Stomach (tissue), 19 donors: Measurements from ENCODE around the gene PFDN4. TPM values are rescaled to one million over a fixed set of nuclear protein-coding genes. Genes with fewer than 3 reads are reported as not detected.

Experiments used
- DNase-seq, 2 donors: peaks; one replicate each; pipeline versions ENCODE4 v3.0.0 to v3.0.0-alpha.2; 2013 to 2019
- H3K27ac ChIP-seq, 5 donors: fragments of 200-600 bp in 4 of 5; sonication (generic) in 4 of 5; one replicate each; pipeline ENCODE4 v1.5.1; 2013 to 2019; ENCODE audit warnings: mild to moderate bottlenecking in 1 of 5, moderate library complexity in 1 of 5
- H3K27me3 ChIP-seq, 3 donors: fragments of 200-600 bp; sonication (generic); one replicate each; pipeline ENCODE4 v1.5.1; 2017 to 2019; ENCODE audit warnings: mixed run types in 1 of 3
- H3K36me3 ChIP-seq, 4 donors: fragments of 200-600 bp; sonication (generic); 1 replicate in 3 of 4; 2 replicates in 1 of 4; pipeline ENCODE4 v1.5.1; 2016 to 2019
- H3K4me1 ChIP-seq, 4 donors: fragments of 200-600 bp; sonication (generic); one replicate each; pipeline ENCODE4 v1.5.1; 2016 to 2019
- H3K4me3 ChIP-seq, 4 donors: fragments of 200-600 bp; sonication (generic) in 3 of 4; one replicate each; pipeline ENCODE4 v1.5.1; 2016 to 2019; ENCODE audit warnings: mild to moderate bottlenecking in 1 of 4
- H3K9me3 ChIP-seq, 4 donors: fragments of 200-600 bp; sonication (generic); one replicate each; pipeline ENCODE4 v1.5.1; 2016 to 2019
- CTCF ChIP-seq, 7 experiments: fragments of 450-650 bp in 4 of 7; fragments of 200-600 bp in 3 of 7; sonication (generic) in 3 of 7; IDR thresholded peaks; one replicate each; pipeline ENCODE4 v1.5.1; 2016 to 2019; ENCODE audit warnings: antibody characterized with exemption in 7 of 7, control low read depth in 2 of 7, mild to moderate bottlenecking in 1 of 7
- EP300 ChIP-seq: sonication (generic); formaldehyde crosslinking; IDR thresholded peaks from one replicate; pipeline ENCODE4 v1.6.1; 2017; ENCODE audit warnings: antibody characterized with exemption
- POLR2A ChIP-seq, 4 donors: fragments of 450-650 bp; IDR thresholded peaks; one replicate each; pipeline ENCODE4 v1.6.1; 2016; ENCODE audit warnings: antibody characterized with exemption in 4 of 4, control low read depth in 2 of 4, mild to moderate bottlenecking in 1 of 4, moderate library complexity in 1 of 4
- POLR2AphosphoS5 ChIP-seq, 3 donors: sonication (generic); formaldehyde crosslinking; IDR thresholded peaks; one replicate each; pipeline ENCODE4 v1.6.1; 2016; ENCODE audit warnings: antibody characterized with exemption in 3 of 3
- WGBS, 5 donors: extraction: QIAGEN DNeasy Blood & Tissue Kit in 3 of 5; methylation state at CpG; one replicate each; pipeline versions ENCODE4 v1.1.5 to v1.1.7; 2013 to 2018; 5-methylcytosine and 5-hydroxymethylcytosine counted together
- intact Hi-C: fragments of 100-400 bp; cut with DNase I; formaldehyde crosslinking; loops from one replicate; pipeline ENCODE4 v1.15.1; 2023; ENCODE audit warnings: low total_unique reads
- long read RNA-seq, 10 donors: transcript quantifications; one replicate each; lab custom pipeline, GENCODE V29; 2026
- polyA plus RNA-seq, 3 donors: library from polyadenylated mRNA; stranded (reverse); fragments of 200-250 nt; gene quantifications; one replicate each; pipeline ENCODE4 v1.2.3, GENCODE V29; 2013
- total RNA-seq, 5 donors: library from RNA; depleted of rRNA; stranded (reverse); fragments of >200 nt; gene quantifications; one replicate each; pipeline versions ENCODE4 v1.1.0 to v1.2.3, GENCODE V29; 2014 to 2016
- donor health status: healthy with polysubstance abuse.
- donor health status: Bipolar disorder and iron deficiency.
- donor health status: healthy.

PFDN4 gene
- 10 to 100 TPM; 49.8 to 69.4 (median 61.6) TPM for total RNA-seq
- 10 to 100 TPM; 61.8 to 70.6 (median 64.3) TPM for polyA plus RNA-seq
- long read RNA-seq, donor 1, transcript PFDN4-201 (4 exons, 1,462 nt) = major isoform, 11 of 12 reads
- long read RNA-seq, donor 1, partial matches to known transcripts = 0 of 12 reads
- long read RNA-seq, donor 1, other reads (novel, unspliced or antisense) = 0 of 12 reads
- long read RNA-seq, donor 2, transcript PFDN4-201 (4 exons, 1,462 nt) = major isoform, 7 of 7 reads
- long read RNA-seq, donor 2, partial matches to known transcripts = 0 of 7 reads
- long read RNA-seq, donor 2, other reads (novel, unspliced or antisense) = 0 of 7 reads
- long read RNA-seq, donor 3, transcript PFDN4-201 (4 exons, 1,462 nt) = major isoform, 7 of 13 reads
- long read RNA-seq, donor 3, partial matches to known transcripts = 6 of 13 reads
- long read RNA-seq, donor 3, other reads (novel, unspliced or antisense) = 0 of 13 reads
- long read RNA-seq, donor 4, partial matches to known transcripts = 0 of 2 reads
- long read RNA-seq, donor 4, other reads (novel, unspliced or antisense) = 0 of 2 reads
- long read RNA-seq, donor 5, transcript PFDN4-201 (4 exons, 1,462 nt) = major isoform, 19 of 19 reads
- long read RNA-seq, donor 5, partial matches to known transcripts = 0 of 19 reads
- long read RNA-seq, donor 5, other reads (novel, unspliced or antisense) = 0 of 19 reads
- long read RNA-seq, donor 6, transcript PFDN4-201 (4 exons, 1,462 nt) = major isoform, 44 of 59 reads
- long read RNA-seq, donor 6, partial matches to known transcripts = 15 of 59 reads
- long read RNA-seq, donor 6, other reads (novel, unspliced or antisense) = 0 of 59 reads
- long read RNA-seq, donor 7, transcript PFDN4-201 (4 exons, 1,462 nt) = major isoform, 17 of 25 reads
- long read RNA-seq, donor 7, partial matches to known transcripts = 7 of 25 reads
- long read RNA-seq, donor 7, other reads (novel, unspliced or antisense) = 0 of 25 reads
- long read RNA-seq, donor 8, transcript PFDN4-201 (4 exons, 1,462 nt) = major isoform, 14 of 14 reads
- long read RNA-seq, donor 8, partial matches to known transcripts = 0 of 14 reads
- long read RNA-seq, donor 8, other reads (novel, unspliced or antisense) = 0 of 14 reads
- long read RNA-seq, donor 9, transcript PFDN4-201 (4 exons, 1,462 nt) = major isoform, 20 of 20 reads
- long read RNA-seq, donor 9, partial matches to known transcripts = 0 of 20 reads
- long read RNA-seq, donor 9, other reads (novel, unspliced or antisense) = 0 of 20 reads
- long read RNA-seq, donor 10, transcript PFDN4-201 (4 exons, 1,462 nt) = major isoform, 15 of 20 reads
- long read RNA-seq, donor 10, partial matches to known transcripts = 5 of 20 reads
- long read RNA-seq, donor 10, other reads (novel, unspliced or antisense) = 0 of 20 reads

- Histone ChIP-seq H3K27ac (peak within 1 kb of the TSS; percentile 87 to 96 (median 95)), H3K27me3 (no peaks in the 10 kb centered on the region), H3K4me3 (peak within 1 kb of the TSS; percentile 83 to 98 (median 92)), H3K36me3 (peaks cover 0 to 5% (median 0%) of the 10 kb centered on the region in 4 donors), H3K9me3 (no peaks in the 10 kb centered on the region), H3K4me1 (peaks cover 14 to 38% (median 29%) of the 10 kb centered on the region in 4 donors)
- TF ChIP-seq POLR2AphosphoS5 (IDR thresholded peaks at IDR 0.05) = peak in 2 of 3 donors; percentile 24 to 46
- TF ChIP-seq EP300 = no peak
- no peak for TF ChIP-seq POLR2A (IDR thresholded peaks at IDR 0.05)
- peak in 5 of 7 experiments; percentile 52 to 81 (median 71) for TF ChIP-seq CTCF (IDR thresholded peaks at IDR 0.05)
- intact Hi-C loops = no loop called here
- 0 to 1% (median 1%) methylated on average over 42 to 76 of the region's 76 CpGs for WGBS, 5 donors
- DNase-seq = peak; percentile 84 to 95
Measured at GRCh38 chr20:54207743-54208547, at the start of gene PFDN4. PFDN4 (plus strand) TSS chr20:54208087; CDS start chr20:54208101, 14 bp downstream.

DNA sequence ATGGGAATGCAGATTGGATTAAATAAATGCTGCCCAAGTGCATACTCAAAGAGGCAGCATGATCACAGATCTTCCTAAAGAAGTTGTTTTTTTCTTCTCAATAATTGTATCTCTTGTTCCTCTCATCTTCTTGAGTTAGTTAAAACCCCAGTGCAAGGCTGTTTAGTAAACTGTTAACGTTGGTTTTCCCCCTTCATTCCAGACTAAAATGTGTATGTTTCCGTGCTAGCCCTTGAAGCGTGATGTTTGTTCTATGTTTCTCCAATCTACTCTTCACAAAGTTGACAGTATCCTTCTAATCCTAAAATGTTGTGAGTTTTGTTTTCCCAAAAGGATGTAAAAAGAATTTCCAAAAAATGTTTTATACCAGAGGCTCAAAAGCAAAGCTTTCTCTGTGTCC lies 49.7 kb upstream of the PFDN4 start:
- Histone ChIP-seq H3K9me3 (no peaks in the 10 kb centered on the region), H3K4me1 (no peaks in the 10 kb centered on the region), H3K27ac (no peak overlapping the region), H3K27me3 (peaks cover 0 to 34% (median 0%) of the 10 kb centered on the region in 3 donors), H3K4me3 (no peak overlapping the region), H3K36me3 (no peaks in the 10 kb centered on the region)
- 73 to 85% (median 75%) methylated on average over 3 of the region's 3 CpGs for WGBS, 5 donors
- no peak for TF ChIP-seq POLR2AphosphoS5 (IDR thresholded peaks at IDR 0.05)
- TF ChIP-seq CTCF (IDR thresholded peaks at IDR 0.05) = no peak
- no peak for TF ChIP-seq EP300
- intact Hi-C loops = no loop called here
- DNase-seq = no peak

DNA sequence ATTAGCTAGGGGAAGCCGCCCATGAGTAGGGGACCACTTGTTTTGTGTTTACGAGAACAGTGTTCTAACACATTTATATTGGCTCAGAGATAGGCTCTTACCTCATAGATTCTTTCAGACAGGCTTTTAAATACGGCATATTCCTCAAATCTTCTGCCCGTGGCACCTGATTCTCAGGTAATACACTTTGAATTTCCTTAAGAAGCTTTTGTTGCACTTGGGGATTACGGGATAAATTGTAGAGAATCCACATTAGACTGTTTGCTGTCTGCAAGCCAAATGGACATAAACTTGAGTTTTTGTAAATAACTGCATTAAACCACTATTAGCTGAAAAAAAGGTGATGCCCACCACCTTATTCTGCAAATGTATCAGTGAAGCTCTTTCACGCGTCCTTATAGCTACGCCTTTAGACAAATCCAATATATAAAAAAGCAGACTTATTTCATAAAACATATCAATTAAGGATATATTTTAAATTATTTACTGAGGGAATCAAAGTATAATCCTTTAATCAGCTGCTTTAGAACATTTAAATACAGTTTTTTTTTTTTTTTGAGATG lies 49.0 kb upstream of the PFDN4 start:
- peaks cover 0 to 41% (median 0%) of the 10 kb centered on the region in 3 donors for H3K27me3 ChIP-seq
- WGBS, 5 donors = 81 to 88% (median 87%) methylated on average over 8 of the region's 8 CpGs
- no peaks in the 10 kb centered on the region for H3K4me1 ChIP-seq
- TF ChIP-seq EP300 (no peak), POLR2AphosphoS5 (IDR thresholded peaks at IDR 0.05) (no peak), POLR2A (IDR thresholded peaks at IDR 0.05) (no peak), CTCF (IDR thresholded peaks at IDR 0.05) (no peak)
- H3K36me3 ChIP-seq = no peaks in the 10 kb centered on the region
- H3K27ac ChIP-seq = no peak overlapping the region
- no peak overlapping the region for H3K4me3 ChIP-seq
- no peak for DNase-seq
- H3K9me3 ChIP-seq = no peaks in the 10 kb centered on the region
- intact Hi-C loops = no loop called here
